HG03045 (cell line): ENCODE results near the gene ZNF227.
"Not testable (repeated sequence)": the region's sequence is repeated elsewhere in the genome, so short reads cannot be mapped to it uniquely, and the experiment has no call there.

ENCODE experiments used
- ATAC-seq: cut with Tn5 transposase; IDR thresholded peaks from one replicate; pipeline ENCODE4 v1.9.1; 2021; ENCODE audit warnings: mild to moderate bottlenecking, moderate library complexity; ENCODE audit not compliant: unreplicated experiment

Gene ZNF227

GRCh38 chr19:44236384-44236783 lies 24.1 kb downstream of the ZNF227 start:
- ATAC-seq: no peak

- not testable (repeated sequence) for ATAC-seq
These were observed 40.0 kb downstream of the ZNF227 start for GRCh38 chr19:44252332-44252731.

- not testable (repeated sequence) for ATAC-seq
These were observed 41.1 kb downstream of the ZNF227 start for GRCh38 chr19:44253392-44253791.

GRCh38 chr19:44254496-44254895 lies 42.2 kb downstream of the ZNF227 start:
- ATAC-seq: no peak

- ATAC-seq: no peak
These were observed 43.5 kb downstream of the ZNF227 start for GRCh38 chr19:44255705-44256411.

GRCh38 chr19:44258136-44258535 lies 45.8 kb downstream of the ZNF227 start:
- no peak for ATAC-seq

- ATAC-seq: no peak
These were observed 46.6 kb downstream of the ZNF227 start for GRCh38 chr19:44258835-44259413.

- no peak for ATAC-seq
These were observed 48.0 kb downstream of the ZNF227 start for GRCh38 chr19:44260343-44260681.

GRCh38 chr19:44260695-44261446 lies 48.5 kb downstream of the ZNF227 start:
- no peak for ATAC-seq

- ATAC-seq: no peak
These were observed 65.0 kb downstream of the ZNF227 start for GRCh38 chr19:44277331-44277730.

GRCh38 chr19:44278181-44278690 lies 65.9 kb downstream of the ZNF227 start:
- ATAC-seq: no peak

GRCh38 chr19:44280916-44281315 lies 68.6 kb downstream of the ZNF227 start:
- ATAC-seq: no peak

GRCh38 chr19:44282846-44283245 lies 70.5 kb downstream of the ZNF227 start:
- ATAC-seq: no peak

GRCh38 chr19:44284968-44285367 lies 72.6 kb downstream of the ZNF227 start:
- ATAC-seq: no peak
